HG03103 (cell line): ENCODE data around the gene GANAB.

ENCODE experiments used
- ATAC-seq: cut with Tn5 transposase; IDR thresholded peaks from one replicate; pipeline ENCODE4 v1.9.1; 2021; ENCODE audit warnings: low read depth; ENCODE audit not compliant: unreplicated experiment

Gene GANAB

DNA sequence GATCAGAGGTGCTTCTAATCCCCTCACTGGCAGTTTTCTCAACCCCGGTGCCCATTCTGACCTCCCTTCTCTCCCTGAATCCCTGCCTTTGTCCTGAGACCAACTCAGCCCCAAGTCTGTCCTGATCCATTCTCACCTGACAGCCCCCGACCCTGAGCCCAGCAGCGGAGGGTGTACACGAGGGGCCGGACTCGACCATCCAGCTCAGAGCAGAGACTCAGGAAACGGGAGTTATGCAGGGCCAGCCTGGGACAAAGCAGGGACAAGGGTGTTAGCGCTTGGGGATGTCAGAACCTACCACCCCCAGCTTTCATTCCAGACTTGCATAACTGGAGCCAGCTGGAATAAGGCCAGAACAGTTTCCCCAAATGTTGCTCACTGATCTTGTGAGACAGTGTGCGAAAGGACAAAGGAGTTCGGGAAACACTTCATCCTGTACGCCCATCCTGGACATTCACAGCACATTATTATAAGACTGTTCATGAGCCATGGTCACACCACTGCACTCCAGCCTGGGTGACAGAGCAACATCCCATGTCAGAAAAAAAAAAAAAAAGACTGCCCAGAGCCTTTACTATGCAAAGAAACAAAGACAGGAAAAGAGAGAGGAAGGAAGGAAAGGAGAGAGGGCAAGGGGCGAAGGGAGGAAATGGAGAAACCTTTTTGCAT is 69.2 kb downstream of the GANAB start:
- no peak for ATAC-seq

DNA sequence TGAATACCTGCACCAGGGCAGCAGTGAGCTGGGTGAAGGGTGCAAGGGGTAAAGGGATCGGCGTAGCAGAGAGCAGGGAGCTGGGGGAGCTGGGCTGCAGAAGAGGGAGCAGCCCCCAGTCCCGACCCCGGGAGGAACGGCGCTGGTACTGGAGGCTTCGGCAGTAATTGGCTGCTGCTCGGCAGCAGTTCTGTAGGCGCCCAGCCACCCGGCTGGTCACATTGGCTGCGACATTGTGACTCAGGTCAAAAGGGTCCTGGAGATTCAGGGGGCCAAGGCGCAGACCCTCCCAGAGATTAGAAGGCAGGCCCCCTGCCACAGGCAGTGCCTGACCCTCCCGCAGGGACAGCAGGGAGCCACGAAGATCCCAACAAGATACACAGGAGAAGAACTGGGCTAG is 70.6 kb downstream of the GANAB start:
- ATAC-seq, result no peak

DNA sequence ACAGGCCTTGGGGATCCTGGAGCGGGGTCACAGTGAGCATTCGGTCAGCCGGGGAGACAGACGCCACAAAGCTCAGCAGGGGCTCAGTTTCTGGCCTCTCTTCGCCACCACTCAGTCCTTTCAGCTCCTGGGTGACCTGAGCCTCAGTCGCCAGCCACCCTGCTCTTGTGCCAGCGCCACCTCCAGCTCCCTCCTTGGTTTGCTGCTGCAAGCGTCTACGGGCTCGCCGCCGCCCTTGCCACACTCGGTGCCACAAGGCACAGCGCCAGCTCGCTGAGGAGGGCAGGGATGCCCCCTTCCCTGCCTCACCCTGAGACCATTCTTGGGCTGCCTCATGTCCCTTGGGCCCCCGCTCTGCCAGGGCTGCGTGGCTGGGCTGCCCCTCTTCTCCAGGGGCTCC is 71.3 kb downstream of the GANAB start:
- ATAC-seq, result no peak
